ENCODE measurements around the gene TULP1.
"Not testable (repeated sequence)": the region's sequence is repeated elsewhere in the genome, so short reads cannot be mapped to it uniquely, and the experiment has no call there.

Gene TULP1

DNA sequence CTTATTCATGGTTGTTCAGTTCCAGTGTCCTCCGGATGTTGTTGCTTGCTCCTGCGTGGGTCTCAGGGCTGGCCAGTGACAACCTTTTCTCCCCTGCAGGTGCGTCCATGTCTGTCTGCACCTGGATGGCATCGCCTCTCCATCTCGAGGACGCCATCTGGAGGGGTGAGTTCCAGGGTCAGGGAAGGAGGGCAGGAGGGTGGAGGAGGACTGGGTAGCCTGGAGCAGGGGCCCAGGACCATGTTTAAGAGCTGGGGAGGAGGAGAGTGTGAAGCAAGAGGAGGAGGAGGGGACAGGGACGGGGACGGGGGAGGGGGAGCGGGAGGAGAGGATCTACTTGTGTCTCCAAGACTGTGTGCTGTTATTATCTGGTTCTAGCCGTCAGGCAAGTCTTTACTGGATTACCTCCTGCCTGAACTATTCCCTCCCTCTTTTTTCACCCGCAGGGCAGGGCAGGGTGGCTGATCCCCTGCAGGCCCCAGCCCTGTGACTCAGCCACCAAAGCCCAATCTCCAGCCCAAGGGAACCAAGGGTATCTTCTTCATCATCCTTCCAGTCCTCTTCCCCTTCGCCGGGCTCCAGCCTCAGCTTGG is 32.2 kb upstream of the TULP1 start:
- no peaks in the 10 kb centered on the region for H3K27me3 ChIP-seq (ENCODE audit: control insufficient read depth, insufficient read depth, low read length)
- no peaks in the 10 kb centered on the region for H3K36me3 ChIP-seq (ENCODE audit: control insufficient read depth, insufficient read depth, low read length)
- no peak overlapping the region for H3K27ac ChIP-seq
- no peaks in the 10 kb centered on the region for H3K9me3 ChIP-seq (ENCODE audit: control insufficient read depth, low read length)
- H3K9ac ChIP-seq: no peak overlapping the region
- peak overlapping the region; percentile 17 for H2AFZ ChIP-seq
- no peak overlapping the region for H3K4me3 ChIP-seq (ENCODE audit: low read depth, low read length)
- no peaks in the 10 kb centered on the region for H3K79me2 ChIP-seq
- H3K4me1 ChIP-seq: no peaks in the 10 kb centered on the region
- no peak for TF ChIP-seq CTCF (IDR thresholded peaks at IDR 0.05)
- no peak overlapping the region for H3K4me2 ChIP-seq (ENCODE audit: low read length)

- H3K36me3 ChIP-seq (ENCODE audit: control insufficient read depth, insufficient read depth, low read length): no peaks in the 10 kb centered on the region
- no peak overlapping the region for H3K4me3 ChIP-seq (ENCODE audit: low read depth, low read length)
- no peak overlapping the region for H2AFZ ChIP-seq
- H3K27ac ChIP-seq: no peak overlapping the region
- no peaks in the 10 kb centered on the region for H3K9me3 ChIP-seq (ENCODE audit: control insufficient read depth, low read length)
- TF ChIP-seq CTCF (IDR thresholded peaks at IDR 0.05): no peak
- no peaks in the 10 kb centered on the region for H3K79me2 ChIP-seq
- H3K27me3 ChIP-seq (ENCODE audit: control insufficient read depth, insufficient read depth, low read length): no peaks in the 10 kb centered on the region
- H3K4me2 ChIP-seq (ENCODE audit: low read length): no peak overlapping the region
- H3K4me1 ChIP-seq: no peaks in the 10 kb centered on the region
- no peak overlapping the region for H3K9ac ChIP-seq
These were observed 30.9 kb upstream of the TULP1 start for GRCh38 chr6:35543459-35544193.

DNA sequence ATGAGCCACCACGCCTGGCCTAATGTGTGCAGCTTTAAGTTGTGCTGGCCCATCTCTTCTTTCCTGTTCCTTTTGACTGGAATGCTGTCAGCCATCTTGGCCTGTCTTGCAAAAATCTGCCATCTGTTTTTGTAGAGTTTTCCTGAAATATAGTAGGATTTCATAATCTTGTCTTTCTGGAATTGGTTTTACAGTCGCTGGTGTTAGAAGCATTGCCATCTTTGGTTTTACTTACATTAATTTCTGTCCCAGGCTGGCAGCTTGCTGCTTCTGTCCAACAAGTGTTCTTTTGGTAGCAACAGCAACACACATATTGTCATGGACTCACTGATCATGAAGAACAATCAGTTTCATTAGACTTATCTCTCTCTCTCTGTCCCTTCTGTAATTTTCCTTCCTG is 29.1 kb upstream of the TULP1 start:
- Histone ChIP-seq H3K4me3 (ENCODE audit: low read depth, low read length) (no peak overlapping the region), H2AFZ (no peak overlapping the region), H3K27ac (no peak overlapping the region), H3K9ac (no peak overlapping the region), H3K4me1 (no peaks in the 10 kb centered on the region), H3K27me3 (ENCODE audit: control insufficient read depth, insufficient read depth, low read length) (no peaks in the 10 kb centered on the region), H3K36me3 (ENCODE audit: control insufficient read depth, insufficient read depth, low read length) (no peaks in the 10 kb centered on the region), H3K4me2 (ENCODE audit: low read length) (no peak overlapping the region), H3K9me3 (ENCODE audit: control insufficient read depth, low read length) (no peaks in the 10 kb centered on the region), H3K79me2 (no peaks in the 10 kb centered on the region)
- no peak for TF ChIP-seq CTCF (IDR thresholded peaks at IDR 0.05)

GRCh38 chr6:35539223-35539622 is 26.5 kb upstream of the TULP1 start:
- H3K27ac ChIP-seq: no peak overlapping the region
- no peak overlapping the region for H3K4me3 ChIP-seq (ENCODE audit: low read depth, low read length)
- no peak overlapping the region for H3K4me2 ChIP-seq (ENCODE audit: low read length)
- no peak overlapping the region for H3K9ac ChIP-seq
- H3K9me3 ChIP-seq (ENCODE audit: control insufficient read depth, low read length): no peaks in the 10 kb centered on the region
- no peak overlapping the region for H2AFZ ChIP-seq
- H3K36me3 ChIP-seq (ENCODE audit: control insufficient read depth, insufficient read depth, low read length): no peaks in the 10 kb centered on the region
- H3K27me3 ChIP-seq (ENCODE audit: control insufficient read depth, insufficient read depth, low read length): no peaks in the 10 kb centered on the region
- H3K79me2 ChIP-seq: no peaks in the 10 kb centered on the region
- H3K4me1 ChIP-seq: no peaks in the 10 kb centered on the region
- TF ChIP-seq CTCF (IDR thresholded peaks at IDR 0.05): no peak

DNA sequence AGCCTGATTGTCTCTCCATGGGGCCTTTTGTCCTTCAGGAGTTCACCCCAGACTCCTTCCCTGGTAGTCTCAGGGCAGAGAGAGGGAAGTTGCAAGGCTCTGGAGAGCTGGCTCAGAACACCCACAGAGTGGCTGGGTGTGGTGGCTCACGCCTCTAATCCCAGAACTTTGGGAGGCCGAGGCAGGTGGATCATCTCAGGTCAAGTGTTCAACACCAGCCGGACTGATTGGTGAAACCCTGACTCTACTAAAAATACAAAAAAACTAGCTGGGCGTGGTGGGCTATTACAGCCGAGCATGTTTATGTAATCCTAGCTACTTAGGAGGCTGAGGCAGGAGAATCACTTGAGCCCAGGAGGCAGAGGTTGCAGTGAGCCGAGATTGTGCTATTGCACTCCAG is 23.2 kb upstream of the TULP1 start:
- H2AFZ ChIP-seq; H3K79me2 ChIP-seq; H3K9me3 ChIP-seq (ENCODE audit: control insufficient read depth, low read length); H3K36me3 ChIP-seq (ENCODE audit: control insufficient read depth, insufficient read depth, low read length); H3K27me3 ChIP-seq (ENCODE audit: control insufficient read depth, insufficient read depth, low read length); H3K27ac ChIP-seq; H3K4me2 ChIP-seq (ENCODE audit: low read length); H3K9ac ChIP-seq; H3K4me3 ChIP-seq (ENCODE audit: low read depth, low read length); H3K4me1 ChIP-seq: not testable (repeated sequence)
